Activated CD4-positive, CD25-positive, alpha-beta regulatory T cell treated with anti-CD3 and anti-CD28 coated beads, Interleukin-2, amount 50 U/mL, for 24 hours (primary cell): ENCODE results near the gene PRODH2.
"Not testable (repeated sequence)": the region's sequence is repeated elsewhere in the genome, so short reads cannot be mapped to it uniquely, and the experiment has no call there.

ENCODE experiments used
- ATAC-seq, 2 donors: fragments of 150-1000 bp; cut with Tn5 transposase; one replicate each; pipeline ENCODE4 v1.10.0; 2021; ENCODE audit warnings: mild to moderate bottlenecking in 1 of 2, moderate library complexity in 1 of 2

The PRODH2 gene

DNA sequence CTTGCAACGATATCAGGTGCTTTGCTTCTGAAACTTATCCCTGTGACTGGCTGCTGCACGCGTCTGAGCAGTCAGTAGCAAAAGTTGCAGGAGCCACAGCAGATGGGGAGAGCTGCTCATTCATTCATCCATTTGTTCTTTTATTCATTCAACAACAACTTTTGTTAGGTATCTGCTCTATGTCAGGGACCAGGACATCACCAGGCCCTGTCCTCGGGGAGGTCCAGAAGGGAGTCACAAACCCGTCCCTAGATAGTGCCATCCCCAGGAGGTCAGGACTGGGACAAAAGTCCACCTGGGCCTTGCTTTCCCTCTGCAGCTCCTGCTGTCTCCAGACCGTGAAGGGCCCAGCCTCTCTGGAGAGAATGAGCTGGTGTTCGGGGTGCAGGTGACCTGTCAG is 34.7 kb downstream of the PRODH2 start:
- ATAC-seq = no peak

DNA sequence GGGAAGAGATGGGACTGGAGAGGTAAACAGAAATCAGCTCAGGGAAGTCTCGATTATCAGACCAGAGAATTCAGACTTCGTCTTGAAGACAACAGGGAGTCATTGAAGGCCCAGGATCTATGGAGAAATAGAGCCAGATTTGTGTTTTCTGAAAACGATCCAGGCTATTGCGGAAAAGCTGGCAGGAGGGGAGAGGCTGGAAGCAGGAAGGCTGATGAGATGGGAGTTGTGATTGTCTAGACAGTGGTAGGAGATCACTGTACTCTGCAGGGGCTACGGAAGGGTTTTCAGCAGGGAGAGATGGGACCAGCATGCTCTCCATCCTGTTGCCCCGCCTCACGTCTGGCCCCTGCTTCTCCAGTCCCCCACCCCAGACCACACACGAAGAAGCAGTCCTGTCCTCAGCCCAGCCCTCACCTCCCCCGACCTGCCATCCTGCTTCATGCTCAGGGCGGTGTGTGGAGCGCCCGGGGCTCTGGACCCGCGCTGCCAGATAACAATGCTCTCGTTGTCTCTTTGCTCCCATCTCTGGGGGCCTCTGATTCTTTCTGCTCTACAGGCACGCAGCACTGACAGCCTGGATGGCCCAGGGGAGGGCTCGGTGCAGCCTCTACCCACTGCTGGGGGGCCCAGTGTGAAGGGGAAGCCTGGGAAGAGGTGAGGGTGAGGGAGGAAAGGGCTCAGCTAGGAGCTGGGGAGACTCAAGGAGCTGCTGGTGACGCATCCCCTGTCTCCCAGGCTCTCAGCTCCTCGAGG is 35.4 kb downstream of the PRODH2 start:
- no peak for ATAC-seq

DNA sequence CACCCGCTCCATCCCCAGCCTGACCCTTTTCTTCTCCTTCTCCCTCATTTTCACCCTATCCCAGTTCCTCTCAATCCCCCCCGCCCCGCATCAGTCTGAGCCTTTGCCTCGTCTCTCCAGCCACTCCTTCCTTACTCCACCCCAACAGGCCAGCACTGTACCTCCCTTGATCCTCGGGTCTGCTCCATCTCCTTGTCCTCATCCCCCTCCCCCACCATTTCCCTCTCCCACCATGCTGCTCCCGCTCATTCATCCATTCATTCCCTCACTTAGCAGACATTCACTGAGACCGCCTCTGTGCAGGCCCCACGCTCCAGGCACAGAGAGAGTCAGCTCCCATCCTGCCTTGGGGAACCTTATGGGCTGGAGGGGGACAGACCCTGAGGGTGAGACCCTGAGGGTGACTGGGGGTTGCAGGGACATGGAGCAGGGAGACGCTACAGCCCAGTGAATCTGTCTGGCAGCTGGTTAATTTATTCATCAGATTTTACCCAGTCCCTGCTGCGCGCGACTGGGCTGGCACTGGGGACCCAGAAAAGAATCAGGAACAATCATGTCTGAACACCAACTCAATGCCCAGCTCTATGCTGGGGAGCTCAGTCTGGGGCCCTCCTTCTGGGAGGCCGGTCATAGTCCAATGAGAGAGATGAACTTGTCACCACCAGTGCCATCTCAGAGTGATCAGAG is 36.4 kb downstream of the PRODH2 start:
- no peak for ATAC-seq

DNA sequence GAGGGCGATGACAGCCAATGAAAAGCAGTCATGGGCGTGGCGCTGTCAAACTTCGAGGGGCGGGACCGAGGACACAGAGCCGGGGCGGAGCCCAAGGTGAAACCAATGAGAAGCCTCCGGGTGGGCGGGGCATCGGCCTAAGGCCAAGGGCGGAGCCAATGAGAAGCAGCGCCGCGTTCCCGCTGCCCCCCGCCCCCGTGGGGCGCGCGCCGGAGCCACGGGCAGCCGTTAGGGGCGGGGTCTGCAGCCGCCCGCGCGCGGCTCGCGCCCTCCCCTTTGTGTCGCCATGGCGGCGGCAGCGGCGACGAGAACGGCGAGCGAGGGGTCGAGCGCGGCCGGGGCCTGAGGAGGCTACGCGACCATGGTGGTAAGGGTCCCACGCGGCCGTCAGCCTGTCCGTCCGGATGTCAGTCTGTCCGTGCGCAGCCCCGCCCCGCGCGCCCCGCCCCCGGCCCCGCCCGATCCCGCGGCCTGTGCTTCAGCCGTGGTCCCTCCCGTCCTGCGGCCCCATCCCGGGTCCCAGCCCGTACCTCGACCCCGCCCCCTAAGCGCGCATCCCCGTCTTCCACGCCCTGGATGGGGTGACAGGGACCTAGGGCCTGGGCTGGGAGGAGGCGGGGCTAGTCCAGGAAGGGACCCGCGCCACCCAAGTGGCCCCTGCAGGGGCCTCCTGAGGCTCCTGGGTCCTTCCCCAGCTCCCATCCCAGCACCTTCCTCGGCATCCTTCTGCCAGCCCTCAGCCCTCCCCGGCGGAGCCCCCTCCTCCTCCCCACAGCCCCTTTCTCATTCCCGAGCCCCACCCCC is 37.1 kb downstream of the PRODH2 start, which contains the start of gene ARHGAP33:
TSS of gene ARHGAP33 (plus strand) at position 267 of the 804 bp plus-strand sequence. CDS start at position 362, 95 bp downstream.
- peak; percentile 95 to 97 for ATAC-seq

DNA sequence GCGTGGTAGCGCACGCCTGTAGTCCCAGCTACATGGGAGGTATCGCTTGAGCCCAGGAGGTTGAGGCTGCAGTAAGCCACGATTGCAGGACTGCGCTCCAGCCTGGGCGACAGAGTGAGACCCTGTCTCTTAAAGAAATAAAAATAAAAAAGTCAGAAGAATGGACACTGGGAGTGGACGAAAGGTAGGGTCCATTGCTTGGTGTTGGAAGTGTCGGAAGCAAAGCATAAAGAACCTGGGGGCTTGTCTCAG is 37.7 kb downstream of the PRODH2 start:
- ATAC-seq = no peak

DNA sequence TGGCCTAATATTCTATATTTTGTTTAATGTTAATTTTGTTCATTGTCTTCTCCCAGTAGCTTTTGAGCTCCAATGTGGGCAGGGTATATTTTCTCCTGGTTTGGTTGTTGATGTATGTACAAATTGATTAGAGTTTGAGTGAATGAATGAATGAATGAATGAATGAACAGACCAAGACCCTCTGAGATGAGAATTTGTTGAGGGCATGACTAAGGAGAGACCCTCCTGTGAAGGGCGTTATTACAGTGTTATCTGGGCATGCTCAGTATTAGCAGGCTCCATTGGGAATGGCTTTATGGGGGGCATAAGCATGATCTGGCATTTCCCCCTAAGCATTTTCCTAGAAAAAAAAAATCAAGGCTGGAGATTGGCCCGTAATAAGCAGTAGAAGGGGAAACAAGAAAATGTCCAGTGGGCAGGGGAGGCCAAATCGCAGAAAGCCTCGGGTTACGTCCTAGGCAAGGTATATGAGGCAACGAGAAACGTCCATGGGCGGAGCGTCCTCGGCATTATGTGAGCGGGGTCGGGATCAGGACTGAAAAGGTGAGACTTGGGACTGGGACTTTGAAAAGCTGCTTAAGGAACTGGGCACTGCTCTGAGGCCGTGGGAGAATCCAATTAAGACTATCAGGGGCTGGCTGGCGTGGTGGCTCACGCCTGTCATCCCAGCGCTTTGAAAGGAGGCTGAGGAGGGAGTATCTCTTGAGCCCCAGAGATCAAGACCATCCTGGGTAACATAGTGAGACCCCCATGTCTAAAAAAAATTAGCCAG is 38.2 kb downstream of the PRODH2 start:
- ATAC-seq = no peak

DNA sequence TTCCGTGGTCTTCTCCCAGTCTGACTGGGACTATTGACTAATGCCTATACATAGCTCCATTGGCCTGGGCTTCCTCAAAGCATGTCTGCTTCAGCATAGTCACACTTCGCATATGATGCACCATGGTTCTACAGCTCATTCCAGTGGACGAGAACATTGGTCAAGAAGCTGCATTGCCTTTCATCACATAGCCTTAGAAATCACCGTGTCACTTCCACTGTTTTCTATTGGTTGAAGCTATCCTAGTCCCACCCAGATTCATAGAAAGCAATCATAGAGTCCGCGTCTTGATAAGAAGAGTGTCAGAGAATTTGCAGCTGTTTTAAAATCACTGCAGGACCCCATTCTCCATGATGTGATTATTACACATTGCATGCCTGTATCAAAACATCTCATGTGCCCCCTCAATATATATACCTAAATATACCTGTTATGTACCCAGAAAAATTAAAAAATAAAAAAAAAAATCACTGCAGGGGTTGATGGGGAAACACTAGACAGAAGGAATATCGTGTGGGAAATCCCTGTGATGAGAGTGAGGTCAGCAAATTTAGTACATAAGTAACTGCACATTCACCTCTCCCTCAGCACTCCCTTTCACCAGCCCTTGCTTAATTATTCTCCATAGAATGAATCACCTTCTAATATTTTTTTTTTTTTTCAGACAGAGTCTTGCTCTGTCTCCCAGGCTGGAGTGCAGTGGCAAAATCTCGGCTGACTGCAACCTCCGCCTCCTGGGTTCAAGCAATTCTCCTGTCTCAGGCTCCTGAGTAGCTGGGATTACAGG is 39.4 kb downstream of the PRODH2 start:
- no peak for ATAC-seq

DNA sequence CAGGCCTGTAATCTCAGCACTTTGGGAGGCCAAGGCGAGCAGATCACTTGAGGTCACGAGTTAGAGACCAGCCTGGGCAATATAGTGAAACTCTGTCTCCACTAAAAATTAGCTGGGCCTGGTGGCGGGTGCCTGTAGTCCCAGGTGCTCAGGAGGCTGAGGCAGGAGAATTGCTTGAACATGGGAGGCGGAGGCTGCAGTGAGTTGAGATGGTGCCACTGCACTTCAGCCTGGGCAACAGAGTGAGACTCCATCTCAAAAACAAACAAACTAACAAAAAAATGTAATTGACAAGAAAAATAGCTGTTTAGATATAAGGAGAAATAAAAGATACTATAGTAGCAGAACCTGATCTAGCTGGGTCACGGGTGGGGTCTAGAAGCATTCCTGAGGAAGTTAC is 40.3 kb downstream of the PRODH2 start:
- not testable (repeated sequence) for ATAC-seq

DNA sequence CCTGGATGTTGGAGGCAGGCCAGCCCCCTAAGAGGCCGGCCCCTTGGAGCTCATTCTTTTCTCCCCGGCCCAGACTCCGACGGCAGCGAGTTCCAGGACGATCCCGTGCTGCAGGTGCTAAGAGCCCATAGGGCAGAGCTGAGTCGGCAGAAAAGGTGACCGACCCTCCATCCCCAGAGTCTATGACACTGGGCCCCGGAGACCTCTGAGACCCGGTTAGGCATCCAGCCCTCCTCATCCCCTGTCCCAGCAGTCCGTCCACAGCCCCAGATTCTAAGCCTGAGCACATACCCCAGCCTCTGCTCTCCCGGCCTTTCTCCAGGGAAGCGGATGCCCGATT is 44.6 kb downstream of the PRODH2 start:
- no peak for ATAC-seq

DNA sequence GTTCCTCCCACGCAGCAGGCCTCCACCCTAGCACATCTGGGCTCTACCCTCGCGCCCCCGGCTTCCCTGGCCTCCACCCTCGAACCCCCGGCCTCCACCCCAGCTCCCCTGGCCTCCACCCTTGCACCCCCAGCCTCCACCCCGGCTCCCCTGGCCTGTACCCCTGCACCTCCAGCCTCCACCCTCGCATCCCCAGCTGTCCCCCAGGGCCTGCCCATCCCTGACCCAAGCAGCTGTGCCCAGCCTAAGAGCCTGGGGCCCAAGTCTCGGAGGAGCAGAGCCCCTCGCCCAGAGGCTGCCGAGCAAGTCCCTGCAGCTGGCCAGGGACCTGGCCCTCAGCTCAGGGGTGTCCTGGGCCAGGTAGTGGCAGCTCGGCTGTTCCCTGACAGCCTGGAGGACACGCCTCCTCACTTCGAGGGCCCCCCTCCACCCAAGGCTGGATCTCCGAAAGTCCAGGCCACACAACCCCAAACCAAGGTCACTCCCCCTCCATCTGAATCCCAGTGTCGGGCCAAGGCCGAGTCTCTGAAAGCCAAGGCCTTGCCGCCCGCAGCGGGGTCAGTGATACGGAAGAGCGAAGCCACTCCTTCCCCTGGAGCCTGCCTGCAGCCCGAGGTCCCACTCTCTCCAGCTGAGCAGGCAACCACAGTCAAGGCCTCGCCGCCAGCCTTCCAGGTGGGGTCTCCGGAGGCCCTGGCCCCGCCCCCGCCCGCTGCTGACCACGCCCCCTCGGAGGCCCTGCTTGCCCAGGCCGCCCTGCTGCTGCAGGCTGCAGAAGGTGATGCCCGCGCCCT is 45.2 kb downstream of the PRODH2 start:
- no peak for ATAC-seq

DNA sequence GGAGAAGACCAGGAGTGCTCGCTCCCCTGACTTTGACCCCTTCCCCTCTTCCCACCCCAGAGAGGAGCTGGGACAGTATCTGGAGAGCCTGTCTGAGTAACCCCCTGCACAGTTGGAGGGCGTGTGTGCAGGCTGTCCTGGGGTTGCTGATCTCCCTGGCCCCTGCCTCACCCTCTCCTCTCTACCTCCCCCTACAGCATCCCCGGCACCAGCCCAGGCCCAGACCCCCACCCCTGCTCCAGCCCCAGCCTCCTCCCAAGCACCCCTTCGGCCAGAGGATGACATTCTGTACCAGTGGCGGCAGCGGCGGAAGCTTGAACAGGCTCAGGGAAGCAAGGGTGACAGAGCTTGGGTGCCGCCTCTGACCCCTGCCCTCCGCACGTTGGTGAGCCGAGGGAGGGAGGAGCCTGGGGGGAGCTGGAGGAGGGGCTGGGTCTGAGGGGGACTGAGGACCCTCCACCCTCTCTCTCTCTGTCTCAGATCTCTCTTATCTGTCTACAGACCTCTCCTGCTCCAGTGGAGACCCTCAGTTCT is 46.0 kb downstream of the PRODH2 start:
- ATAC-seq = no peak

DNA sequence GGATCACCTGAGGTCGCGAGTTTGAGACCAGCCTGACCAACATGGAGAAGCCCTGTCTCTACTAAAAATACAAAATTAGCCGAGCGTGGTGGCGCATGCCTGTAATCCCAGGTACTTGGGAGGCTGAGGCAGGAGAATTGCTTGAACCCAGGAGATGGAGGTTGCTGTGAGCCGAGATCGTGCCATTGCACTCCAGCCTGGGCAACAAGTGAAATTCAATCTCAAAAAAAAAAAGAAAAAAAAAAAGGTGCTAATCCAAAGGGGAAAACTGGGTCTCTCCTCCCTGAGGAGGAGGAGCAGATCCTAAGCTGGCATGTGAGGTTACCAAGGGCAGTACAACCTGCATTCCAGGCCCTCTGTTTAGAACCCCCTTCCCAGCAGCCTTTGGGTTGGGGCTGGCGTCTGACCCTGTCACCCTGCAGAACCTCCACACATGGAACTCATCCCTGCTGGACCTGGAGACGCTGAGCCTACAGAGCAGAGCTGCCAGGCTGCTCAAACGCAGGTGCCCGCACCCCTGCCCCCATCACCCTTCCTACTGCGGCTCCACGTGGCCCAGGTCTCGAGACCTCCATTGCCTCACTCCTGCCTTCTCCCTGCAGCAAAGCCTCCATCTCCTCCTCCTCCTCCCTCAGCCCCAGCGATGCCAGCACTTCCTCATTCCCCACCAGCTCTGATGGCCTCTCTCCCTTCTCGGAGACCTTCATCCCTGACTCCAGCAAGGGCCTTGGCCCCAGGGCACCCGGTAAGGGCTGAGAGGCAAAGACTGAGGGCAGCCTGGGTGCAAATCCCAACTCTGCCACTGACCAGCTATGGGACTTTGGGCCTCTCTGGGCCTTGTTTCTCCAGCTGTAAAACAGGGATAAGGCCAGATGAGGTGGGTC is 48.0 kb downstream of the PRODH2 start:
- no peak for ATAC-seq

DNA sequence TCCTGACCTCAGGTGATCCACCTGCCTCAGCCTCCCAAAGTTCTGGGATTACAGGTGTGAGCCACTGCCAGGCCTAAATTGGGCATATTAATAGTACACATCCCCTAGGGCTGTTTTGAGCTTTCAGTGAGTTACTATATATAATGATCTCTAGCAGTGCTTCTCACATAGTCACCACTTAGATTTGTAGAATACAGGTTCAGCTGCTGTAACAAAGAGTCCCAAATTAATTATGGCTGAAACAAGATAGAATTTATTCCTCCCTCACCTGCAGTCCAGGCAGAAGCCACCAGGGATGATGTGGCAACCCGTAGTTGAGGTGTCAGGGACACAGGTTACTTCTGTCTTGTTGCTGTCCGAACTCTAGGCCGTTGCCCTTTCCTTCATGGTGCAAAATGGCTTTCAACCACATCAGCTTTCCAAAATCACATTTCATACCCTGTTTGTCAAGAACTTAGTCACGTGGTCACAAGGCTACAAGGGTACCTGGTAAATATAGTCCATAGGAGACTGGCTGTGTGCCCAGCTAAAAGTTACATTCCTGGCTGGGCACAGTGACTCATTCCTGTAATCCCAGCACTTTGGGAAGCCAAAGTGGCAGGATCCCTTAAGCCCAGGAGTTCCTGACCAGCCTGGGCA is 51.8 kb downstream of the PRODH2 start:
- no peak for ATAC-seq

DNA sequence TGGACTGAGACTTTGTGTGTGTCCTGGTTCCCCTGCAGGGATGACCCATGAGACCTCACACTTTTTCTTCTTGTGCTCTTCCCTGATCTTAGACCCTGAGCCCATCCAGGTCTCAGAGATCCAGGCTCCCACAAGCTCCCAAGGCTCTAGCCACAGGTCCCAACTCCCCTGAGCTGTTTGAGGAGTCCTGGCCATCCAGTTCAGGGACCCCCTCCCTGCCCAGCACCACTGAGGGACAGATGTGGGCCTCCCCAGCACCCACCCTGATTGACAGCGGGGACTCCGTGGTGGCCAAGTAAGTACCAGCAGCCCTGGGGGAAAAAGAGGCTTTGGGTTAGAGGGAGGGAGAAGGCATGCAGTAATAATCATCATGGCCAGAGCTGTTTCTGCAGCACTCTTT is 52.9 kb downstream of the PRODH2 start:
- no peak for ATAC-seq

DNA sequence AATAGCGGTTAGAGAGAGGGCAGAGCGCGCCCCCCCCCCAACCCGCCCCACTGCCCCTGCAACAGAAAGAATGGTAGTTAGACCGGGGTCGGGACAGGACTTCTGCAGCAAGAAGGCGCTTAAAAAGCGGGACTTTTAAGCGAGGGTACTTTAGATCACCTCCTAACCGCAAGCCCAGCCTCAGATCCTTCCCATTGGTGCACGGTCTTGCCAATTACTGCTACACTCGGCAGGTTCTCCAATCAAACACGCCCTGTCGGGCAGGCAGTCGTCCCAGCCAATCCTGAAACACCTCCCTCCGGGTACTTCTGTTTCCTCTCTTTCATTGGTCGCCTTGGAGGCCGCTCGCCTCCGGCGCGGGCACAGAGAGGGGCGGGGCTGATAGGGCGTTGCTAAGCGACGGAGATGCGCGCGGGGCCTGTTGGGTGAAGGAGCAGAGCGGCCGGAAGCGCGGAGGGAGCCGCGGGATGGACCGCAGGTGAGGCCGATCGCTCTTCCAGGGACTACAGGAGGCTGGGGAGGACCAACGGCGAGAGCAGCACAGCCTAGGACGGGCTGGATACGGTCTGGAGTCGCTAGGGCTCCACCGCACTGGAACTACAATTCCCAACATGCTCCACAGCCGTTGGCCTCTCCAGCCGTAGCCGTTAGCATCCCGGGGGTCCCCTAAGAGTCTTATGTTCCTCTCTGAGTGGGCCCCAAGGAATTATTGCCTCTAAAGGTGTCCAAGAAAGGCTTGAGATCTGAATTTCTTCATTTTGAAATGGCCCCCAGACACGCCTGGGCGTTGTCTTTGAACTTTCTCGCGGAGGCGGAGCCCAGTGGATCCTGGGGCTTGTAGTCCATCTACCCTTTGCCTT is 54.7 kb downstream of the PRODH2 start, which contains the start of gene PROSER3:
TSS of gene PROSER3 (plus strand) at position 428 of the 860 bp plus-strand sequence. CDS start at position 468, 40 bp downstream.
- peak; percentile 98 to 99 for ATAC-seq

DNA sequence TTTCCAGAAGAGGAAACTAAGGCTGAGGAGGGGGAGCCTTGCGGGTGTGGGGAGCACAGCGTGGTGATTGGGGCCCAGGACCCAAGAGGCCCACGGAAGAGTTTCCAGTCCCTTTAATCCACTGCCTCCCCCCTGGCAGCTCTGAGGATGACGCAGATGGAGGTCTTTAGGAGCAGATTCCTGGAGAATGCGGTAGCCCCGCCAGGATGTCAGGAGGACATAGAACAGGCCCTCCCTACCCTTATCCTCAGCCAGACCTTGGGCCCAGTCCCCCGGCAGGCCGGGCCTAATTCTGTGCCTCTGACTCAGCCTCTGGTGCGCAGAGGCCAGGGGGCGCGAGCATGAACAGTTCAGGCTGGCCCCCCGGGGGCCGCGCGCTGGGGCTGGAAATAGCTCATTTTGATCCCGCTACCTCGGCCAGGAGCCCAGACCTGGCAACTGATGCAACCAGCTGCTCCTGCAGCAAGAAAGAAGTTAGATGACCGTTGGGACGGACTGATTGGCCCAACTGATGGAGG is 55.4 kb downstream of the PRODH2 start:
- no peak for ATAC-seq

DNA sequence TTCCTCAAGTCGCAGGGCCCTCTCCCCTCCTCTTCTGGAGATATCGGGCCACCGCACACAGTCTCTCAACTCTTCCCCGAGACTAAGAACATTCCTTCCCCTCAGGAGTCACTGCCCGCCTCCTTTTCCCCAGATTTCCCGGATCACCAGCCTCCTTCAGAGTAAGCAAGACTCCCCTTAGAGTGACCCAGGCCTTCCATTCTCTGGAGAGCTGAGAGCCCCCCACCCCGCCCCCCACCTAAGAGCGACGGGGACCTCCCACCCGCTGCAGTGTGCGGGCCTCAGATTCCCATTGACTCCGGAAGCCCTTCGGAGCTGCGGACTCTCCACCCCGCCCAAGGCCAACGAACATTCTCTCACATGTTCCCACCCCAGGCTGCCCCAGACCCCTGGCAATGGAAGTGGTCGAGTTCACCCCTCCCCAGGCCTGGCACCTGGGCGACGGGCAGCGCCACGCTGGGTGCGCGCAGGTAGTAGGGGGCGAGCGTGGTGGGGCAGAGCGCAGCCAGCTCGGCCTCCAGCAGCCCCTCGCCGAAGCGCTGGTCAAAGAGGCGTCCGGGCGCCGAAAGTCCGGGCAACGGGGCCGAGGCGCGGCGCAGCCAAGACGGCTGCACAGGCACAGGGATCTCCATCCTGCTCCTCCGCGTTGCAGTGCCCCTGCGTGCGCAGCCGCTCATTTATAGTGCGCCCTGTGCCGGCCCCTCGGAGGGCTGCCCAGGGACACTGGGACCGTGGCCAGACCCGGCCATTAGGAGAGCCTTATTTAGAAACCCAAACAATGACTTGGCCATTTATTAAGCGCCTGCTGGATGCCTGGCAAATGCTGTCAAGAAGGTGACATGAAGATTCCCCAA is 56.0 kb downstream of the PRODH2 start, which contains the start of gene HSPB6:
TSS of gene HSPB6 (minus strand) at position 653 of the 854 bp plus-strand sequence. CDS start at position 632, 21 bp downstream.
- no peak for ATAC-seq
